Testis (tissue), 3 donors: ENCODE data around the gene C1QTNF7. TPM values are rescaled to one million over a fixed set of nuclear protein-coding genes. Genes with fewer than 3 reads are reported as not detected.

Experiments used
- DNase-seq: peaks from one replicate; pipeline ENCODE4 v3.0.0-alpha.2; 2019
- H3K27ac ChIP-seq, 2 donors: fragments of 200-600 bp; sonication (generic); one replicate each; pipeline ENCODE4 v1.5.1; 2019
- H3K27me3 ChIP-seq: fragments of 200-600 bp; sonication (generic); one replicate; pipeline ENCODE4 v1.5.1; 2019
- H3K36me3 ChIP-seq: fragments of 200-600 bp; sonication (generic); one replicate; pipeline ENCODE4 v1.5.1; 2017; ENCODE audit warnings: low read depth; ENCODE audit errors: missing control alignments
- H3K4me1 ChIP-seq: fragments of 200-600 bp; sonication (generic); one replicate; pipeline ENCODE4 v1.5.1; 2019
- H3K4me3 ChIP-seq, 2 donors: fragments of 200-600 bp; sonication (generic); one replicate each; pipeline ENCODE4 v1.5.1; 2017 to 2019
- H3K9me3 ChIP-seq: fragments of 200-600 bp; sonication (generic); one replicate; pipeline ENCODE4 v1.5.1; 2017
- CTCF ChIP-seq, 3 experiments: fragments of 450-650 bp in 2 of 3; fragments of 200-600 bp in 1 of 3; sonication (generic) in 1 of 3; IDR thresholded peaks; one replicate each; pipeline ENCODE4 v1.5.1; 2016 to 2019; ENCODE audit warnings: antibody characterized with exemption in 3 of 3, mild to moderate bottlenecking in 2 of 3, moderate library complexity in 1 of 3
- POLR2A ChIP-seq: fragments of 450-650 bp; IDR thresholded peaks from one replicate; pipeline ENCODE4 v1.6.1; 2017; ENCODE audit warnings: antibody characterized with exemption, mild to moderate bottlenecking, moderate library complexity
- WGBS, 2 donors: methylation state at CpG; one replicate each; pipeline ENCODE4 v1.1.5; 2018; 5-methylcytosine and 5-hydroxymethylcytosine counted together
- intact Hi-C: fragments of 100-400 bp; cut with DNase I; formaldehyde crosslinking; loops from one replicate; pipeline ENCODE4 v1.15.1; 2023; ENCODE audit warnings: low total_unique reads
- polyA plus RNA-seq: library from polyadenylated mRNA; stranded (reverse); fragments of 350-450 nt; fragmentation: Illumina TruSeq; extraction: RNeasy Lipid Tissue Mini Kit (QIAGEN cat#74804); gene quantifications from one replicate; pipeline ENCODE4 v1.2.3, GENCODE V29; 2014; ENCODE audit warnings: low read depth, low replicate concordance; ENCODE audit not compliant: insufficient read depth
- total RNA-seq, 2 donors: library from RNA; depleted of rRNA; stranded (reverse); fragments of >200 nt; gene quantifications; one replicate each; pipeline ENCODE4 v1.2.3, GENCODE V29; 2016

The C1QTNF7 gene
- total and polyA plus RNA-seq, 3 donors from 2014 or later: 1.7 to 8.1 (median 5.1) TPM

GRCh38 chr4:15420642-15421041 is 7.2 kb upstream of the C1QTNF7 start:
- intact Hi-C loops: no loop called here
- Histone ChIP-seq H3K36me3 (no peaks in the 10 kb centered on the region), H3K9me3 (no peaks in the 10 kb centered on the region), H3K4me3 (no peak overlapping the region), H3K4me1 (peaks cover 2% of the 10 kb centered on the region), H3K27me3 (no peaks in the 10 kb centered on the region), H3K27ac (no peak overlapping the region)
- no peak for DNase-seq
- 38 to 67% methylated on average over 1 to 2 of the region's 2 CpGs for WGBS, 2 donors
- TF ChIP-seq CTCF (IDR thresholded peaks at IDR 0.05): no peak
- TF ChIP-seq POLR2A: no peak

GRCh38 chr4:15423285-15423711 is 4.5 kb upstream of the C1QTNF7 start:
- no peak overlapping the region for H3K27ac ChIP-seq
- no peak for DNase-seq
- H3K4me1 ChIP-seq: peaks cover 2% of the 10 kb centered on the region
- no peak for TF ChIP-seq CTCF (IDR thresholded peaks at IDR 0.05)
- TF ChIP-seq POLR2A: no peak
- intact Hi-C loops: no loop called here
- no peaks in the 10 kb centered on the region for H3K9me3 ChIP-seq
- no peak overlapping the region for H3K4me3 ChIP-seq
- 71 to 84% methylated on average over 5 of the region's 5 CpGs for WGBS, 2 donors
- H3K36me3 ChIP-seq: no peaks in the 10 kb centered on the region
- no peaks in the 10 kb centered on the region for H3K27me3 ChIP-seq

- TF ChIP-seq POLR2A (no peak), CTCF (IDR thresholded peaks at IDR 0.05) (no peak)
- Histone ChIP-seq H3K4me3 (no peak overlapping the region), H3K27me3 (no peaks in the 10 kb centered on the region), H3K4me1 (no peaks in the 10 kb centered on the region), H3K36me3 (no peaks in the 10 kb centered on the region), H3K9me3 (no peaks in the 10 kb centered on the region), H3K27ac (no peak overlapping the region)
- intact Hi-C loops: no loop called here
- no peak for DNase-seq
- 94 to 95% methylated on average over 2 of the region's 2 CpGs for WGBS, 2 donors
Measured at GRCh38 chr4:15425520-15425919, 2.3 kb upstream of the C1QTNF7 start.

GRCh38 chr4:15427161-15427560 is 672 bp upstream of the C1QTNF7 start:
- no peaks in the 10 kb centered on the region for H3K9me3 ChIP-seq
- no peak overlapping the region for H3K4me3 ChIP-seq
- intact Hi-C loops: no loop called here
- H3K36me3 ChIP-seq: no peaks in the 10 kb centered on the region
- peak overlapping the region in 1 of 2 donors; percentile 54 for H3K27ac ChIP-seq
- H3K4me1 ChIP-seq: no peaks in the 10 kb centered on the region
- DNase-seq: no peak
- no peak for TF ChIP-seq POLR2A
- TF ChIP-seq CTCF (IDR thresholded peaks at IDR 0.05): no peak
- 58 to 61% methylated on average over 2 of the region's 2 CpGs for WGBS, 2 donors
- H3K27me3 ChIP-seq: no peaks in the 10 kb centered on the region

GRCh38 chr4:15428611-15429010 is 778 bp downstream of the C1QTNF7 start:
- Histone ChIP-seq H3K36me3 (no peaks in the 10 kb centered on the region), H3K27ac (peak overlapping the region in 1 of 2 donors; percentile 54), H3K27me3 (no peaks in the 10 kb centered on the region), H3K9me3 (no peaks in the 10 kb centered on the region), H3K4me1 (no peaks in the 10 kb centered on the region), H3K4me3 (no peak overlapping the region)
- TF ChIP-seq CTCF (IDR thresholded peaks at IDR 0.05) (no peak), POLR2A (no peak)
- DNase-seq: no peak
- intact Hi-C loops: no loop called here
- 60 to 68% methylated on average over 1 of the region's 1 CpG for WGBS, 2 donors
